ENCODE data around the gene ADGRG2. TPM values are rescaled to one million over a fixed set of nuclear protein-coding genes. Genes with fewer than 3 reads are reported as not detected.

ADGRG2 gene
- total and polyA plus RNA-seq, 4 donors: 4.5 to 5.9 (median 5.2) TPM

- H3K36me3 ChIP-seq (ENCODE audit: control insufficient read depth, insufficient read depth, low read length): no peaks in the 10 kb centered on the region
- H3K9me3 ChIP-seq (ENCODE audit: control insufficient read depth, insufficient read depth, low read length): no peaks in the 10 kb centered on the region
- H3K4me1 ChIP-seq (ENCODE audit: control insufficient read depth, insufficient read depth, low read length): no peaks in the 10 kb centered on the region
- no peaks in the 10 kb centered on the region for H3K27me3 ChIP-seq (ENCODE audit: control insufficient read depth, insufficient read depth, low read length)
- 49% methylated on average over 7 of the region's 7 CpGs for WGBS (ENCODE audit: insufficient coverage)
- no peak overlapping the region for H3K27ac ChIP-seq (ENCODE audit: low read depth, low read length)
- H3K4me3 ChIP-seq (ENCODE audit: low read depth, low read length): no peak overlapping the region
- peak in 2 of 6 donors; percentile 58 to 60 for DNase-seq (ENCODE audit: low read depth in 4 of 6, low spot score in 6 of 6)
Measured at GRCh38 chrX:18973527-18974192, 148.6 kb downstream of the ADGRG2 start.

- H3K4me3 ChIP-seq (ENCODE audit: low read depth, low read length): no peak overlapping the region
- DNase-seq (ENCODE audit: low read depth in 4 of 6, low spot score in 6 of 6): no peak
- WGBS (ENCODE audit: insufficient coverage): 57% methylated on average over 1 of the region's 2 CpGs
- no peaks in the 10 kb centered on the region for H3K9me3 ChIP-seq (ENCODE audit: control insufficient read depth, insufficient read depth, low read length)
- H3K27me3 ChIP-seq (ENCODE audit: control insufficient read depth, insufficient read depth, low read length): no peaks in the 10 kb centered on the region
- no peaks in the 10 kb centered on the region for H3K4me1 ChIP-seq (ENCODE audit: control insufficient read depth, insufficient read depth, low read length)
- no peak overlapping the region for H3K27ac ChIP-seq (ENCODE audit: low read depth, low read length)
- H3K36me3 ChIP-seq (ENCODE audit: control insufficient read depth, insufficient read depth, low read length): no peaks in the 10 kb centered on the region
Measured at GRCh38 chrX:18971506-18971905, 150.8 kb downstream of the ADGRG2 start.

- Histone ChIP-seq H3K36me3 (ENCODE audit: control insufficient read depth, insufficient read depth, low read length) (no peaks in the 10 kb centered on the region), H3K9me3 (ENCODE audit: control insufficient read depth, insufficient read depth, low read length) (no peaks in the 10 kb centered on the region), H3K4me3 (ENCODE audit: low read depth, low read length) (no peak overlapping the region), H3K27me3 (ENCODE audit: control insufficient read depth, insufficient read depth, low read length) (no peaks in the 10 kb centered on the region), H3K27ac (ENCODE audit: low read depth, low read length) (no peak overlapping the region), H3K4me1 (ENCODE audit: control insufficient read depth, insufficient read depth, low read length) (no peaks in the 10 kb centered on the region)
- DNase-seq (ENCODE audit: low read depth in 4 of 6, low spot score in 6 of 6): no peak
Measured at GRCh38 chrX:18970465-18970864, 151.8 kb downstream of the ADGRG2 start.

GRCh38 chrX:18966624-18967023, 155.6 kb downstream of the ADGRG2 start:
- WGBS (ENCODE audit: insufficient coverage): 74% methylated on average over 5 of the region's 5 CpGs
- H3K9me3 ChIP-seq (ENCODE audit: control insufficient read depth, insufficient read depth, low read length): no peaks in the 10 kb centered on the region
- DNase-seq (ENCODE audit: low read depth in 4 of 6, low spot score in 6 of 6): no peak

GRCh38 chrX:18964901-18965300, 157.4 kb downstream of the ADGRG2 start:
- Histone ChIP-seq H3K27ac (ENCODE audit: low read depth, low read length) (no peak overlapping the region), H3K4me3 (ENCODE audit: low read depth, low read length) (no peak overlapping the region), H3K27me3 (ENCODE audit: control insufficient read depth, insufficient read depth, low read length) (no peaks in the 10 kb centered on the region), H3K9me3 (ENCODE audit: control insufficient read depth, insufficient read depth, low read length) (no peaks in the 10 kb centered on the region), H3K4me1 (ENCODE audit: control insufficient read depth, insufficient read depth, low read length) (no peaks in the 10 kb centered on the region), H3K36me3 (ENCODE audit: control insufficient read depth, insufficient read depth, low read length) (no peaks in the 10 kb centered on the region)
- 38% methylated on average over 1 of the region's 9 CpGs for WGBS (ENCODE audit: insufficient coverage)
- DNase-seq (ENCODE audit: low read depth in 4 of 6, low spot score in 6 of 6): peak in 1 of 6 donors; percentile 73

More at GRCh38 chrX:18966624-18967023, 155.6 kb downstream of the ADGRG2 start:
- Histone ChIP-seq H3K27me3 (ENCODE audit: control insufficient read depth, insufficient read depth, low read length) (no peaks in the 10 kb centered on the region), H3K4me3 (ENCODE audit: low read depth, low read length) (no peak overlapping the region), H3K36me3 (ENCODE audit: control insufficient read depth, insufficient read depth, low read length) (no peaks in the 10 kb centered on the region), H3K4me1 (ENCODE audit: control insufficient read depth, insufficient read depth, low read length) (no peaks in the 10 kb centered on the region), H3K27ac (ENCODE audit: low read depth, low read length) (no peak overlapping the region)

GRCh38 chrX:18964026-18964425, 158.2 kb downstream of the ADGRG2 start:
- H3K27me3 ChIP-seq (ENCODE audit: control insufficient read depth, insufficient read depth, low read length): no peaks in the 10 kb centered on the region
- DNase-seq (ENCODE audit: low read depth in 4 of 6, low spot score in 6 of 6): no peak
- H3K4me3 ChIP-seq (ENCODE audit: low read depth, low read length): no peak overlapping the region
- H3K4me1 ChIP-seq (ENCODE audit: control insufficient read depth, insufficient read depth, low read length): no peaks in the 10 kb centered on the region
- no peak overlapping the region for H3K27ac ChIP-seq (ENCODE audit: low read depth, low read length)
- no peaks in the 10 kb centered on the region for H3K36me3 ChIP-seq (ENCODE audit: control insufficient read depth, insufficient read depth, low read length)
- WGBS (ENCODE audit: insufficient coverage): 50% methylated on average over 2 of the region's 4 CpGs
- H3K9me3 ChIP-seq (ENCODE audit: control insufficient read depth, insufficient read depth, low read length): no peaks in the 10 kb centered on the region

GRCh38 chrX:18962329-18962728, 159.9 kb downstream of the ADGRG2 start:
- Histone ChIP-seq H3K4me3 (ENCODE audit: low read depth, low read length) (no peak overlapping the region), H3K27ac (ENCODE audit: low read depth, low read length) (no peak overlapping the region), H3K4me1 (ENCODE audit: control insufficient read depth, insufficient read depth, low read length) (no peaks in the 10 kb centered on the region), H3K27me3 (ENCODE audit: control insufficient read depth, insufficient read depth, low read length) (no peaks in the 10 kb centered on the region), H3K9me3 (ENCODE audit: control insufficient read depth, insufficient read depth, low read length) (no peaks in the 10 kb centered on the region), H3K36me3 (ENCODE audit: control insufficient read depth, insufficient read depth, low read length) (no peaks in the 10 kb centered on the region)
- DNase-seq (ENCODE audit: low read depth in 4 of 6, low spot score in 6 of 6): no peak

GRCh38 chrX:18961686-18962085, 160.6 kb downstream of the ADGRG2 start:
- Histone ChIP-seq H3K4me3 (ENCODE audit: low read depth, low read length) (no peak overlapping the region), H3K4me1 (ENCODE audit: control insufficient read depth, insufficient read depth, low read length) (no peaks in the 10 kb centered on the region), H3K27ac (ENCODE audit: low read depth, low read length) (no peak overlapping the region), H3K36me3 (ENCODE audit: control insufficient read depth, insufficient read depth, low read length) (no peaks in the 10 kb centered on the region), H3K27me3 (ENCODE audit: control insufficient read depth, insufficient read depth, low read length) (no peaks in the 10 kb centered on the region), H3K9me3 (ENCODE audit: control insufficient read depth, insufficient read depth, low read length) (no peaks in the 10 kb centered on the region)
- 77% methylated on average over 2 of the region's 2 CpGs for WGBS (ENCODE audit: insufficient coverage)
- DNase-seq (ENCODE audit: low read depth in 4 of 6, low spot score in 6 of 6): no peak

GRCh38 chrX:18956303-18957032, 165.8 kb downstream of the ADGRG2 start:
- Histone ChIP-seq H3K4me1 (ENCODE audit: control insufficient read depth, insufficient read depth, low read length) (no peaks in the 10 kb centered on the region), H3K36me3 (ENCODE audit: control insufficient read depth, insufficient read depth, low read length) (peaks cover 2% of the 10 kb centered on the region), H3K4me3 (ENCODE audit: low read depth, low read length) (no peak overlapping the region), H3K27ac (ENCODE audit: low read depth, low read length) (no peak overlapping the region), H3K27me3 (ENCODE audit: control insufficient read depth, insufficient read depth, low read length) (peaks cover 2% of the 10 kb centered on the region), H3K9me3 (ENCODE audit: control insufficient read depth, insufficient read depth, low read length) (no peaks in the 10 kb centered on the region)
- DNase-seq (ENCODE audit: low read depth in 4 of 6, low spot score in 6 of 6): no peak
- WGBS (ENCODE audit: insufficient coverage): 96% methylated on average over 4 of the region's 7 CpGs

- 100% methylated on average over 1 of the region's 4 CpGs for WGBS (ENCODE audit: insufficient coverage)
- DNase-seq (ENCODE audit: low read depth in 4 of 6, low spot score in 6 of 6): no peak
Measured at GRCh38 chrX:18955676-18956075, 166.6 kb downstream of the ADGRG2 start.

More at GRCh38 chrX:18955676-18956075, 166.6 kb downstream of the ADGRG2 start:
- Histone ChIP-seq H3K4me1 (ENCODE audit: control insufficient read depth, insufficient read depth, low read length) (no peaks in the 10 kb centered on the region), H3K9me3 (ENCODE audit: control insufficient read depth, insufficient read depth, low read length) (no peaks in the 10 kb centered on the region), H3K36me3 (ENCODE audit: control insufficient read depth, insufficient read depth, low read length) (peaks cover 8% of the 10 kb centered on the region), H3K27ac (ENCODE audit: low read depth, low read length) (no peak overlapping the region), H3K27me3 (ENCODE audit: control insufficient read depth, insufficient read depth, low read length) (peaks cover 2% of the 10 kb centered on the region), H3K4me3 (ENCODE audit: low read depth, low read length) (no peak overlapping the region)

All from spinal cord (tissue), 10 donors.